IMR-90 (cell line): ENCODE measurements around the gene CFAP61. TPM values are rescaled to one million over a fixed set of nuclear protein-coding genes. Genes with fewer than 3 reads are reported as not detected.

ENCODE experiments used
- ATAC-seq: fragments of 200-7000 bp; cut with Tn5 transposase; 2 replicates; pipeline ENCODE4 v1.9.1; 2020; ENCODE audit warnings: low read depth, mild to moderate bottlenecking, moderate library complexity
- BruUV-seq: library from RNA; stranded (reverse); fragments of 400-500 nt; replicated peaks from 2 replicates; lab custom pipeline; 2021; lab: Mats Ljungman, UMichigan
- CTCF ChIA-PET: fragments of 300-600 bp; formaldehyde crosslinking; extraction: SDS; loops from one replicate; lab custom pipeline; 2021; ENCODE audit warnings: antibody characterized with exemption; lab: Yijun Ruan, JAX
- POLR2A ChIA-PET: fragments of 300-600 bp; sonication (Branson Sonifier 250); formaldehyde crosslinking; loops from one replicate; lab custom pipeline; 2022; ENCODE audit warnings: antibody characterized with exemption; ENCODE audit not compliant: unreplicated experiment; lab: Charles Lee
- DNase-seq: peaks from one replicate; pipeline ENCODE4 v3.0.0; 2013
- H2AFZ ChIP-seq: replicated peaks from 2 replicates; pipeline ENCODE3; 2013; ENCODE audit warnings: low read length, mild to moderate bottlenecking; ENCODE audit not compliant: poor library complexity
- H2AK5ac ChIP-seq: 2 replicates; pipeline ENCODE4 v1.6.1; 2013; ENCODE audit warnings: low read depth, low read length, inconsistent platforms
- H2AK9ac ChIP-seq: replicated peaks from 2 replicates; pipeline ENCODE3; 2013; ENCODE audit warnings: mild to moderate bottlenecking, low read depth, low read length, moderate library complexity; ENCODE audit not compliant: poor library complexity
- H2BK120ac ChIP-seq: 2 replicates; pipeline ENCODE4 v1.6.1; 2013; ENCODE audit warnings: low read depth, low read length, inconsistent platforms
- H2BK15ac ChIP-seq: 3 replicates; pipeline ENCODE4 v1.6.1; 2013; ENCODE audit warnings: low read depth, low read length, inconsistent platforms
- H2BK20ac ChIP-seq: 2 replicates; pipeline ENCODE4 v1.6.1; 2013; ENCODE audit warnings: low read depth, mild to moderate bottlenecking, inconsistent platforms, low read length, moderate library complexity
- H2BK5ac ChIP-seq: 2 replicates; pipeline ENCODE4 v1.6.1; 2013; ENCODE audit warnings: mild to moderate bottlenecking, low read depth, low read length, inconsistent platforms; ENCODE audit not compliant: poor library complexity, severe bottlenecking
- H3K14ac ChIP-seq: replicated peaks from 2 replicates; pipeline ENCODE4 v1.6.1; 2013; ENCODE audit warnings: low read depth, low read length, inconsistent platforms
- H3K18ac ChIP-seq: 2 replicates; pipeline ENCODE4 v1.6.1; 2013; ENCODE audit warnings: low read depth, low read length, control low read depth
- H3K23ac ChIP-seq: 2 replicates; pipeline ENCODE4 v1.6.1; 2013; ENCODE audit warnings: low read depth, low read length, inconsistent platforms
- H3K27ac ChIP-seq: 2 replicates; pipeline ENCODE4 v1.5.1; 2013; ENCODE audit warnings: mild to moderate bottlenecking, control low read depth, low read length; ENCODE audit not compliant: insufficient read depth
- H3K27me3 ChIP-seq: 2 replicates; pipeline ENCODE4 v1.6.1; 2013; ENCODE audit warnings: low read length; ENCODE audit not compliant: control insufficient read depth, insufficient read depth
- H3K36me3 ChIP-seq: 2 replicates; pipeline ENCODE4 v1.6.1; 2013; ENCODE audit warnings: low read length, mixed read lengths; ENCODE audit not compliant: control insufficient read depth, insufficient read depth
- H3K4ac ChIP-seq: 2 replicates; pipeline ENCODE4 v1.6.1; 2013; ENCODE audit warnings: low read depth, low read length, inconsistent platforms
- H3K4me1 ChIP-seq: 2 replicates; pipeline ENCODE4 v1.6.1; 2013; ENCODE audit warnings: low read length, mixed read lengths; ENCODE audit not compliant: control insufficient read depth, insufficient read depth
- H3K4me2 ChIP-seq: 2 replicates; pipeline ENCODE4 v1.6.1; 2013; ENCODE audit warnings: low read depth, mild to moderate bottlenecking, control low read depth, low read length, moderate library complexity
- H3K4me3 ChIP-seq: 2 replicates; pipeline ENCODE4 v1.5.1; 2013; ENCODE audit warnings: low read depth, mild to moderate bottlenecking, control low read depth, low read length, moderate library complexity; ENCODE audit not compliant: insufficient read depth
- H3K56ac ChIP-seq: 2 replicates; pipeline ENCODE4 v1.6.1; 2013; ENCODE audit warnings: low read length, inconsistent platforms; ENCODE audit not compliant: insufficient read depth; ENCODE audit errors: extremely low read depth
- H3K79me1 ChIP-seq, 2 experiments: 2 replicates each; pipeline ENCODE4 v1.6.1; 2013; ENCODE audit warnings: low read length in 2 of 2, inconsistent platforms in 1 of 2, low read depth in 1 of 2
- H3K9ac ChIP-seq: 2 replicates; pipeline ENCODE4 v1.6.1; 2013; ENCODE audit warnings: low read depth, low read length, control low read depth
- H3K9me1 ChIP-seq: 2 replicates; pipeline ENCODE4 v1.6.1; 2013; ENCODE audit warnings: low read length, inconsistent platforms; ENCODE audit not compliant: insufficient read depth
- H3K9me3 ChIP-seq: 2 replicates; pipeline ENCODE4 v1.6.1; 2013; ENCODE audit warnings: low read length; ENCODE audit not compliant: control insufficient read depth, insufficient read depth
- H4K20me1 ChIP-seq: 2 replicates; pipeline ENCODE4 v1.6.1; 2013; ENCODE audit warnings: low read length, inconsistent platforms; ENCODE audit not compliant: insufficient read depth
- H4K5ac ChIP-seq: 2 replicates; pipeline ENCODE4 v1.6.1; 2013; ENCODE audit warnings: mild to moderate bottlenecking, low read depth, low read length, control low read depth
- H4K8ac ChIP-seq, 2 experiments: 2 replicates each; pipeline ENCODE4 v1.6.1; 2013; ENCODE audit warnings: low read depth in 2 of 2, low read length in 2 of 2, control low read depth in 1 of 2, inconsistent platforms in 1 of 2
- H4K91ac ChIP-seq: 2 replicates; pipeline ENCODE4 v1.6.1; 2013; ENCODE audit warnings: low read depth, low read length, inconsistent platforms; ENCODE audit not compliant: insufficient read depth
- BHLHE40 ChIP-seq: fragments of 150-350 bp; IDR thresholded peaks from 2 replicates; pipeline ENCODE4 v1.6.1; 2016; ENCODE audit warnings: mild to moderate bottlenecking, low read depth, low read length
- ELK1 ChIP-seq: fragments of 150-350 bp; IDR thresholded peaks from 2 replicates; pipeline ENCODE4 v1.6.1; 2016; ENCODE audit warnings: low read depth, mild to moderate bottlenecking, low read length, moderate library complexity, borderline replicate concordance
- RCOR1 ChIP-seq: IDR thresholded peaks from 2 replicates; pipeline ENCODE4 v1.6.1; 2012; ENCODE audit warnings: mild to moderate bottlenecking, low read length, improper control_type of control experiment; ENCODE audit not compliant: insufficient replicate concordance
- WGBS, 2 experiments: methylation state at CpG; one replicate each; pipeline versions ENCODE4 v1.1.5 to v1.1.7; 2013; ENCODE audit warnings: missing lambda C conversion rate in 2 of 2; ENCODE audit not compliant: insufficient read length in 1 of 2; ENCODE audit errors: extremely low coverage in 2 of 2; 5-methylcytosine and 5-hydroxymethylcytosine counted together
- dilution Hi-C: fragments of 300-500 bp; cut with HindIII; formaldehyde crosslinking; loops from one replicate; pipeline ENCODE4 v1.14.3; 2018; ENCODE audit warnings: low sequenced_read_pairs; ENCODE audit not compliant: unreplicated experiment
- in situ Hi-C: fragments of 300-500 bp; cut with MboI; formaldehyde crosslinking; loops from 3 replicates; pipeline ENCODE4 v1.14.3; 2019; ENCODE audit warnings: low sequenced_read_pairs, inconsistent platforms, mixed read lengths
- intact Hi-C: fragments of 100-400 bp; cut with micrococcal nuclease; formaldehyde crosslinking; loops from 2 replicates; pipeline ENCODE4 v1.10.0; 2022
- polyA plus RNA-seq, 3 experiments: library from polyadenylated mRNA; depleted of rRNA; stranded (reverse); fragments of >200 nt; gene quantifications; 2 replicates each; pipeline ENCODE4 v1.2.3, GENCODE V29; 2012; ENCODE audit warnings: low replicate concordance in 1 of 3
- total RNA-seq: library from RNA; depleted of rRNA; stranded (reverse); fragments of >200 nt; gene quantifications from 2 replicates; pipeline ENCODE4 v1.2.3, GENCODE V29; 2012
- TF ChIP-seq, protein P1 (sequence below): conservative IDR thresholded peaks from 2 replicates; pipeline ENCODE4 v1.5.1; 2012; ENCODE audit warnings: mild to moderate bottlenecking, low read depth, low read length, improper control_type of control experiment

Gene CFAP61
- total and polyA plus RNA-seq, 2 of the 4 experiments (the other 2 are of a cell fraction), result 0.07 TPM; not detected in 1

DNA sequence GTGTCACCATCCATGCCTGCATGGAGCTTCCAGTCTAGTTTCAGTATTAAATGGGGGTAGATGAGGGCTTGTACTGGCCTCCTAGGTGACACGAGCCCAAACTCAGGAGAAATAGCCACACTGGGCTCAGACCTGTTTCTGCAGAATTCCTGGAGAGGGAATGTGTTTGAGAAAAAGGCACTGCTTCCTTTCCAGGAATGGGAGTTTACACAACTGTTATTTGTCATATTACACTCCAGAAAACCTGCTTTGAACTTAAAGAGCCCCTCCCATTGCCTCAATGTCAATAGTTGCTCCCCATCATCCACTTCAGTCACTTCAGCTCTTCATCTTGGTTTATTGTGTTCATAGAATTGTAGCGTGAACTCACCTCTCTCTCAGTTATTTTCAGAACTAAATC is 151.5 kb downstream of the CFAP61 start:
- Histone ChIP-seq H3K9me3 (no peaks in the 10 kb centered on the region), H3K27me3 (peaks cover 6% of the 10 kb centered on the region), H3K4me1 (no peaks in the 10 kb centered on the region), H4K20me1 (no peaks in the 10 kb centered on the region), H3K18ac (no peak overlapping the region), H3K9me1 (no peaks in the 10 kb centered on the region), H2BK20ac (no peak overlapping the region), H4K5ac (no peak overlapping the region), H2BK120ac (no peak overlapping the region), H3K4ac (no peak overlapping the region), H2AK5ac (no peak overlapping the region), H3K23ac (no peak overlapping the region), H2AK9ac (no peak overlapping the region), H3K4me3 (no peak overlapping the region), H3K4me2 (no peak overlapping the region), H2BK5ac (no peak overlapping the region), H4K8ac (no peak overlapping the region), H4K91ac (no peak overlapping the region), H3K14ac (no peak overlapping the region), H3K79me1 (no peaks in the 10 kb centered on the region), H3K36me3 (no peaks in the 10 kb centered on the region), H2BK15ac (no peak overlapping the region), H2AFZ (no peak overlapping the region), H3K27ac (no peak overlapping the region), H3K56ac (no peak overlapping the region), H3K9ac (no peak overlapping the region)
- intact Hi-C loops (no loop called here), in situ Hi-C loops (no loop called here), dilution Hi-C loops (no loop called here)
- ATAC-seq (no peak), DNase-seq (no peak)
- POLR2A ChIA-PET, result no interaction called here
- CTCF ChIA-PET, result no interaction called here
- TF ChIP-seq BHLHE40 (no peak), ELK1 (no peak), RCOR1 (no peak)
- TF ChIP-seq, protein P1, sequence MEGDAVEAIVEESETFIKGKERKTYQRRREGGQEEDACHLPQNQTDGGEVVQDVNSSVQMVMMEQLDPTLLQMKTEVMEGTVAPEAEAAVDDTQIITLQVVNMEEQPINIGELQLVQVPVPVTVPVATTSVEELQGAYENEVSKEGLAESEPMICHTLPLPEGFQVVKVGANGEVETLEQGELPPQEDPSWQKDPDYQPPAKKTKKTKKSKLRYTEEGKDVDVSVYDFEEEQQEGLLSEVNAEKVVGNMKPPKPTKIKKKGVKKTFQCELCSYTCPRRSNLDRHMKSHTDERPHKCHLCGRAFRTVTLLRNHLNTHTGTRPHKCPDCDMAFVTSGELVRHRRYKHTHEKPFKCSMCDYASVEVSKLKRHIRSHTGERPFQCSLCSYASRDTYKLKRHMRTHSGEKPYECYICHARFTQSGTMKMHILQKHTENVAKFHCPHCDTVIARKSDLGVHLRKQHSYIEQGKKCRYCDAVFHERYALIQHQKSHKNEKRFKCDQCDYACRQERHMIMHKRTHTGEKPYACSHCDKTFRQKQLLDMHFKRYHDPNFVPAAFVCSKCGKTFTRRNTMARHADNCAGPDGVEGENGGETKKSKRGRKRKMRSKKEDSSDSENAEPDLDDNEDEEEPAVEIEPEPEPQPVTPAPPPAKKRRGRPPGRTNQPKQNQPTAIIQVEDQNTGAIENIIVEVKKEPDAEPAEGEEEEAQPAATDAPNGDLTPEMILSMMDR, result no peak
- no TSS peak for BruUV-seq
- WGBS, 2 experiments, result no CpG with 5 or more reads among the region's 2 CpGs
